Panc1 (cell line): ENCODE measurements around the gene SLC6A2. TPM values are rescaled to one million over a fixed set of nuclear protein-coding genes. Genes with fewer than 3 reads are reported as not detected.

Experiments used
- ATAC-seq: fragments of 200-7000 bp; cut with Tn5 transposase; 2 replicates; pipeline ENCODE4 v1.9.1; 2020; ENCODE audit warnings: mild to moderate bottlenecking, moderate library complexity
- BruUV-seq: library from RNA; stranded (reverse); fragments of 400-500 nt; replicated peaks from 2 replicates; lab custom pipeline; 2021; lab: Mats Ljungman, UMichigan
- CTCF ChIA-PET: fragments of 300-600 bp; sonication (Branson Sonifier 250); formaldehyde crosslinking; loops from one replicate; lab custom pipeline; 2022; ENCODE audit warnings: antibody characterized with exemption; lab: Charles Lee
- POLR2A ChIA-PET: fragments of 300-600 bp; sonication (Branson Sonifier 250); formaldehyde crosslinking; loops from one replicate; lab custom pipeline; 2022; ENCODE audit warnings: antibody characterized with exemption; lab: Charles Lee
- DNase-seq: peaks from one replicate; pipeline ENCODE4 v3.0.0-alpha.2; 2010; ENCODE audit warnings: low read depth, low spot score
- H3K27ac ChIP-seq: 2 replicates; pipeline ENCODE4 v1.5.1; 2011; ENCODE audit warnings: mild to moderate bottlenecking, low read length, inconsistent platforms
- H3K27me3 ChIP-seq: fragments of 200-500 bp; sonication (Bioruptor generic); 2 replicates; pipeline ENCODE4 v1.6.0; 2014; ENCODE audit warnings: low read length, inconsistent platforms; ENCODE audit not compliant: control insufficient read depth, insufficient read depth
- H3K36me3 ChIP-seq: fragments of 200-500 bp; sonication (Bioruptor generic); 2 replicates; pipeline ENCODE4 v1.5.1; 2014; ENCODE audit warnings: inconsistent platforms, mild to moderate bottlenecking, low read length, moderate library complexity; ENCODE audit not compliant: control insufficient read depth, insufficient read depth
- H3K4me1 ChIP-seq: 2 replicates; pipeline ENCODE4 v1.5.1; 2011; ENCODE audit warnings: inconsistent platforms, mild to moderate bottlenecking, low read length, moderate library complexity; ENCODE audit not compliant: control insufficient read depth, insufficient read depth
- H3K4me3 ChIP-seq, 2 experiments: 2 replicates each; pipeline ENCODE4 v1.5.1; 2011 to 2012; ENCODE audit warnings: low read depth in 2 of 2, low read length in 2 of 2, mild to moderate bottlenecking in 2 of 2, inconsistent platforms in 1 of 2, moderate library complexity in 1 of 2
- H3K9me3 ChIP-seq: fragments of 200-500 bp; sonication (Bioruptor generic); 2 replicates; pipeline ENCODE4 v1.5.1; 2014; ENCODE audit warnings: low read depth, mild to moderate bottlenecking, inconsistent platforms, low read length, moderate library complexity; ENCODE audit not compliant: control insufficient read depth, insufficient read depth
- CTCF ChIP-seq: fragments of 450-650 bp; IDR thresholded peaks from 2 replicates; pipeline ENCODE4 v1.5.1; 2017; ENCODE audit warnings: mild to moderate bottlenecking
- POLR2AphosphoS5 ChIP-seq: IDR thresholded peaks from 2 replicates; pipeline ENCODE4 v1.6.1; 2012; ENCODE audit warnings: mild to moderate bottlenecking, low read depth, low read length, moderate library complexity
- REST ChIP-seq, 2 experiments: IDR thresholded peaks; 2 replicates each; pipeline ENCODE4 v1.6.1; 2011 to 2012; ENCODE audit warnings: low read depth in 2 of 2, control low read depth in 1 of 2, low read length in 1 of 2, mild to moderate bottlenecking in 1 of 2, moderate library complexity in 1 of 2; ENCODE audit not compliant: insufficient read depth in 1 of 2
- SIN3A ChIP-seq: IDR thresholded peaks from 2 replicates; pipeline ENCODE4 v1.6.1; 2012; ENCODE audit warnings: low read depth, mild to moderate bottlenecking, low read length, moderate library complexity, borderline replicate concordance; ENCODE audit not compliant: insufficient read depth
- TCF7L2 ChIP-seq: IDR thresholded peaks from 2 replicates; pipeline ENCODE4 v1.6.1; 2011; ENCODE audit warnings: mild to moderate bottlenecking, low read depth, low read length, inconsistent platforms
- in situ Hi-C: cut with HindIII; loops from 2 replicates; pipeline ENCODE4 v1.10.0; 2016; ENCODE audit warnings: low sequenced_read_pairs, low pct_unique_long_range_greater_than_20kb
- intact Hi-C: fragments of 100-400 bp; cut with micrococcal nuclease; formaldehyde crosslinking; loops from one replicate; pipeline ENCODE4 v1.10.0; 2022; ENCODE audit not compliant: unreplicated experiment
- total RNA-seq: library from RNA; stranded (reverse); gene quantifications from one replicate; pipeline ENCODE4 v1.2.1, GENCODE V29; 2021; ENCODE audit not compliant: unreplicated experiment

The SLC6A2 gene
- total RNA-seq, 1 experiment from 2014 or later: 0.10 TPM

GRCh38 chr16:55664786-55665407, 9.1 kb downstream of the SLC6A2 start:
- POLR2A ChIA-PET: no interaction called here
- TF ChIP-seq POLR2AphosphoS5 (no peak), REST (IDR thresholded peaks at IDR 0.05; ENCODE audit: insufficient read depth in 1 of 2, low read depth in 2 of 2, low read length in 1 of 2) (no peak)
- Histone ChIP-seq H3K27ac (no peak overlapping the region), H3K27me3 (no peaks in the 10 kb centered on the region), H3K36me3 (no peaks in the 10 kb centered on the region), H3K4me3 (no peak overlapping the region), H3K9me3 (no peaks in the 10 kb centered on the region), H3K4me1 (no peaks in the 10 kb centered on the region)
- CTCF ChIA-PET: no interaction called here
- ATAC-seq: no peak
- intact Hi-C loops: no loop called here
- in situ Hi-C loops: no loop called here
- no TSS peak for BruUV-seq
- no peak for DNase-seq

GRCh38 chr16:55665511-55665910, 9.7 kb downstream of the SLC6A2 start:
- Histone ChIP-seq H3K27ac (no peak overlapping the region), H3K9me3 (no peaks in the 10 kb centered on the region), H3K4me3 (no peak overlapping the region), H3K27me3 (no peaks in the 10 kb centered on the region), H3K4me1 (no peaks in the 10 kb centered on the region), H3K36me3 (no peaks in the 10 kb centered on the region)
- TF ChIP-seq TCF7L2 (no peak), POLR2AphosphoS5 (no peak), SIN3A (no peak), CTCF (no peak), REST (IDR thresholded peaks at IDR 0.05; ENCODE audit: insufficient read depth in 1 of 2, low read depth in 2 of 2, low read length in 1 of 2) (no peak)
- ChIA-PET CTCF (no interaction called here), POLR2A (no interaction called here)
- intact Hi-C loops: no loop called here
- DNase-seq (no peak), ATAC-seq (no peak)
- BruUV-seq: no TSS peak
- in situ Hi-C loops: no loop called here
